Measurements from ENCODE around the gene WNT5B.

Gene WNT5B

GRCh38 chr12:1690578-1691122, 61.6 kb downstream of the WNT5B start, which contains the start of gene ADIPOR2:
ADIPOR2 (plus strand) TSS chr12:1691070; CDS start chr12:1754344, 63,274 bp downstream.
- H3K4me1 ChIP-seq (ENCODE audit: low read length), result peaks cover 21% of the 10 kb centered on the region
- H3K4me2 ChIP-seq (ENCODE audit: low read length), result peak within 1 kb of the TSS; percentile 86
- H3K9me3 ChIP-seq (ENCODE audit: insufficient read depth, low read length), result no peaks in the 10 kb centered on the region
- TF ChIP-seq CTCF (IDR thresholded peaks at IDR 0.05; ENCODE audit: low read depth, low read length), result no peak
- TF ChIP-seq EZH2phosphoT487 (IDR thresholded peaks at IDR 0.05; ENCODE audit: low read depth), result no peak
- H3K27me3 ChIP-seq (ENCODE audit: low read depth, low read length), result peaks cover 2% of the 10 kb centered on the region; the same call in 1 of the 2 replicates
- H3K4me3 ChIP-seq (ENCODE audit: low read length), result peak within 1 kb of the TSS; percentile 91
- H3K36me3 ChIP-seq (replicated peaks; ENCODE audit: low read depth, low read length), result peaks cover 4% of the 10 kb centered on the region
- H2AFZ ChIP-seq (ENCODE audit: low read depth, low read length), result peak within 1 kb of the TSS; percentile 73
- H4K20me1 ChIP-seq (ENCODE audit: insufficient read depth, low read length), result peaks cover 31% of the 10 kb centered on the region
- peaks cover 46% of the 10 kb centered on the region for H3K79me2 ChIP-seq (ENCODE audit: low read length)
- H3K9ac ChIP-seq (ENCODE audit: low read length), result peak within 1 kb of the TSS; percentile 82
- peak within 1 kb of the TSS; percentile 78 for H3K27ac ChIP-seq (ENCODE audit: low read length)

GRCh38 chr12:1691123-1692007, 62.3 kb downstream of the WNT5B start:
- TF ChIP-seq EZH2phosphoT487 (IDR thresholded peaks at IDR 0.05; ENCODE audit: low read depth) (no peak), CTCF (IDR thresholded peaks at IDR 0.05; ENCODE audit: low read depth, low read length) (no peak)
- Histone ChIP-seq H4K20me1 (ENCODE audit: insufficient read depth, low read length) (peaks cover 38% of the 10 kb centered on the region), H3K27ac (ENCODE audit: low read length) (peak overlapping the region; percentile 53), H3K9ac (ENCODE audit: low read length) (peak overlapping the region; percentile 82), H2AFZ (ENCODE audit: low read depth, low read length) (peak overlapping the region; percentile 35; the same call in 1 of the 2 replicates), H3K4me2 (ENCODE audit: low read length) (peak overlapping the region; percentile 79), H3K9me3 (ENCODE audit: insufficient read depth, low read length) (no peaks in the 10 kb centered on the region), H3K79me2 (ENCODE audit: low read length) (peaks cover 53% of the 10 kb centered on the region), H3K27me3 (ENCODE audit: low read depth, low read length) (peaks cover 2% of the 10 kb centered on the region; the same call in 1 of the 2 replicates), H3K4me1 (ENCODE audit: low read length) (peaks cover 21% of the 10 kb centered on the region), H3K36me3 (replicated peaks; ENCODE audit: low read depth, low read length) (peaks cover 4% of the 10 kb centered on the region), H3K4me3 (ENCODE audit: low read length) (peak overlapping the region; percentile 91)

GRCh38 chr12:1692226-1692625, 63.2 kb downstream of the WNT5B start:
- Histone ChIP-seq H3K79me2 (ENCODE audit: low read length) (peaks cover 62% of the 10 kb centered on the region), H3K9me3 (ENCODE audit: insufficient read depth, low read length) (no peaks in the 10 kb centered on the region), H3K4me3 (ENCODE audit: low read length) (peak overlapping the region; percentile 91), H2AFZ (ENCODE audit: low read depth, low read length) (no peak overlapping the region), H3K9ac (ENCODE audit: low read length) (peak overlapping the region; percentile 82), H3K27me3 (ENCODE audit: low read depth, low read length) (no peaks in the 10 kb centered on the region; the same call in 1 of the 2 replicates), H3K4me1 (ENCODE audit: low read length) (peaks cover 21% of the 10 kb centered on the region), H3K27ac (ENCODE audit: low read length) (no peak overlapping the region), H3K4me2 (ENCODE audit: low read length) (peak overlapping the region; percentile 79), H4K20me1 (ENCODE audit: insufficient read depth, low read length) (peaks cover 47% of the 10 kb centered on the region), H3K36me3 (replicated peaks; ENCODE audit: low read depth, low read length) (peaks cover 4% of the 10 kb centered on the region)
- TF ChIP-seq EZH2phosphoT487 (IDR thresholded peaks at IDR 0.05; ENCODE audit: low read depth) (no peak), CTCF (IDR thresholded peaks at IDR 0.05; ENCODE audit: low read depth, low read length) (no peak)

Data from OCI-LY3 (cell line).